Hindlimb muscle (tissue), 1 donor: Measurements from ENCODE around the gene EGFLAM. TPM values are rescaled to one million over a fixed set of nuclear protein-coding genes. Genes with fewer than 3 reads are reported as not detected.

Experiments
- DNase-seq: peaks from one replicate; pipeline ENCODE4 v3.0.0-alpha.2; 2013
- polyA plus RNA-seq: library from polyadenylated mRNA; unstranded; fragments of 120-200 nt; gene quantifications from one replicate; pipeline ENCODE4 v1.2.1, GENCODE V29; 2013; ENCODE audit not compliant: insufficient read length

EGFLAM gene
- polyA plus RNA-seq, 1 donor, result 37.6 TPM

GRCh38 chr5:38267372-38267771, 9.0 kb downstream of the EGFLAM start:
- DNase-seq, result no peak

GRCh38 chr5:38273626-38274025, 15.3 kb downstream of the EGFLAM start:
- DNase-seq, result no peak

GRCh38 chr5:38274370-38274769, 16.0 kb downstream of the EGFLAM start:
- no peak for DNase-seq

- DNase-seq, result no peak
Measured at GRCh38 chr5:38284384-38284783, 26.0 kb downstream of the EGFLAM start.

GRCh38 chr5:38285226-38285625, 26.9 kb downstream of the EGFLAM start:
- no peak for DNase-seq

- DNase-seq, result no peak
Measured at GRCh38 chr5:38286002-38286401, 27.6 kb downstream of the EGFLAM start.

GRCh38 chr5:38287124-38287523, 28.8 kb downstream of the EGFLAM start:
- DNase-seq, result no peak

- DNase-seq, result no peak
Measured at GRCh38 chr5:38289457-38289856, 31.1 kb downstream of the EGFLAM start.

GRCh38 chr5:38290028-38290653, 31.8 kb downstream of the EGFLAM start:
- no peak for DNase-seq

- DNase-seq, result no peak
Measured at GRCh38 chr5:38291355-38291754, 33.0 kb downstream of the EGFLAM start.

- DNase-seq, result no peak
Measured at GRCh38 chr5:38292228-38292627, 33.9 kb downstream of the EGFLAM start.

GRCh38 chr5:38295751-38296150, 37.4 kb downstream of the EGFLAM start:
- DNase-seq, result no peak

GRCh38 chr5:38297830-38298608, 39.7 kb downstream of the EGFLAM start:
- peak; percentile 26 for DNase-seq

GRCh38 chr5:38299585-38299984, 41.2 kb downstream of the EGFLAM start:
- no peak for DNase-seq

- no peak for DNase-seq
Measured at GRCh38 chr5:38305148-38305547, 46.8 kb downstream of the EGFLAM start.

GRCh38 chr5:38307845-38308244, 49.5 kb downstream of the EGFLAM start:
- peak; percentile 27 for DNase-seq

- DNase-seq, result peak; percentile 58
Measured at GRCh38 chr5:38316544-38317224, 58.3 kb downstream of the EGFLAM start.

- DNase-seq, result no peak
Measured at GRCh38 chr5:38317868-38318267, 59.5 kb downstream of the EGFLAM start.

GRCh38 chr5:38319491-38319890, 61.1 kb downstream of the EGFLAM start:
- DNase-seq, result no peak

GRCh38 chr5:38321978-38322377, 63.6 kb downstream of the EGFLAM start:
- DNase-seq, result no peak

GRCh38 chr5:38323645-38324295, 65.4 kb downstream of the EGFLAM start:
- DNase-seq, result no peak

- no peak for DNase-seq
Measured at GRCh38 chr5:38329132-38329715, 70.9 kb downstream of the EGFLAM start.

- DNase-seq, result no peak
Measured at GRCh38 chr5:38330207-38330606, 71.8 kb downstream of the EGFLAM start.
